Measurements from ENCODE around the gene CRB2. TPM values are rescaled to one million over a fixed set of nuclear protein-coding genes. Genes with fewer than 3 reads are reported as not detected.

The CRB2 gene
- total RNA-seq, 5 donors from 2014 or later (not counting 1 experiment from before 2014, with no cell fraction given), result 0.09 to 0.20 TPM; not detected in 3

- H3K4me3 Mint-ChIP-seq, result no peak overlapping the region
- H3K27me3 Mint-ChIP-seq, result peaks cover 41 to 49% of the 10 kb centered on the region in 2 donors
- ATAC-seq (replicated peaks in 1 of 4), result peak in 1 of 4 experiments; percentile 8
- H3K4me1 Mint-ChIP-seq, result peaks cover 7 to 9% (median 8%) of the 10 kb centered on the region in 3 donors
- no peak overlapping the region for H3K27ac ChIP-seq (ENCODE audit: low read length)
- peaks cover 0 to 5% of the 10 kb centered on the region in 2 experiments for H3K4me1 ChIP-seq (ENCODE audit: control insufficient read depth in 1 of 2, extremely low read depth in 1 of 2, insufficient read depth in 2 of 2, low read length in 2 of 2)
- WGBS (ENCODE audit: insufficient coverage), result 81% methylated on average over 27 of the region's 29 CpGs
- no peak for DNase-seq
- H3K36me3 ChIP-seq (ENCODE audit: control insufficient read depth in 2 of 2, extremely low read depth in 1 of 2, insufficient read depth in 1 of 2, low read length in 1 of 2), result no peaks in the 10 kb centered on the region
- no peak overlapping the region for H3K4me3 ChIP-seq (ENCODE audit: control insufficient read depth in 1 of 2, extremely low read depth in 1 of 2, low read length in 1 of 2)
- ChIA-PET POLR2A (no interaction called here), CTCF (no interaction called here)
- H3K36me3 Mint-ChIP-seq, result no peaks in the 10 kb centered on the region
- no peaks in the 10 kb centered on the region for H3K9me3 ChIP-seq
- no peak overlapping the region for H3K27ac Mint-ChIP-seq
- H3K9me3 Mint-ChIP-seq, result no peaks in the 10 kb centered on the region
- peaks cover 0 to 69% of the 10 kb centered on the region in 2 experiments for H3K27me3 ChIP-seq (replicated peaks in 1 of 2; ENCODE audit: control insufficient read depth in 2 of 2, extremely low read depth in 1 of 2, insufficient read depth in 2 of 2, low read length in 1 of 2)
These were observed 14.7 kb downstream of the CRB2 start for GRCh38 chr9:123370526-123371227.

- no peaks in the 10 kb centered on the region for H3K9me3 Mint-ChIP-seq
- WGBS (ENCODE audit: insufficient coverage), result 86% methylated on average over 18 of the region's 18 CpGs
These were observed 15.2 kb downstream of the CRB2 start for GRCh38 chr9:123371228-123371584.

GRCh38 chr9:123371805-123372590 is 16.0 kb downstream of the CRB2 start:
- Histone ChIP-seq H3K36me3 (ENCODE audit: control insufficient read depth in 2 of 2, extremely low read depth in 1 of 2, insufficient read depth in 1 of 2, low read length in 1 of 2) (no peaks in the 10 kb centered on the region), H3K4me3 (ENCODE audit: control insufficient read depth in 1 of 2, extremely low read depth in 1 of 2, low read length in 1 of 2) (no peak overlapping the region), H3K27me3 (replicated peaks in 1 of 2; ENCODE audit: control insufficient read depth in 2 of 2, extremely low read depth in 1 of 2, insufficient read depth in 2 of 2, low read length in 1 of 2) (peaks cover 0 to 73% of the 10 kb centered on the region in 2 experiments), H3K4me1 (ENCODE audit: control insufficient read depth in 1 of 2, extremely low read depth in 1 of 2, insufficient read depth in 2 of 2, low read length in 2 of 2) (peaks cover 0 to 9% of the 10 kb centered on the region in 2 experiments), H3K27ac (ENCODE audit: low read length) (no peak overlapping the region), H3K9me3 (no peaks in the 10 kb centered on the region)
- ChIA-PET CTCF (no interaction called here), POLR2A (no interaction called here)
- WGBS (ENCODE audit: insufficient coverage), result 72% methylated on average over 7 of the region's 14 CpGs
- H3K9me3 Mint-ChIP-seq, result no peaks in the 10 kb centered on the region
- peaks cover 41 to 54% of the 10 kb centered on the region in 2 donors for H3K27me3 Mint-ChIP-seq
- no peak overlapping the region for H3K4me3 Mint-ChIP-seq
- no peak for DNase-seq
- ATAC-seq (replicated peaks in 1 of 4), result no peak
- peak overlapping the region in 1 of 2 donors; percentile 49 for H3K27ac Mint-ChIP-seq
- H3K4me1 Mint-ChIP-seq, result peaks cover 7 to 12% (median 8%) of the 10 kb centered on the region in 3 donors
- no peaks in the 10 kb centered on the region for H3K36me3 Mint-ChIP-seq

More at GRCh38 chr9:123371228-123371584, 15.2 kb downstream of the CRB2 start:
- H3K4me1 ChIP-seq (ENCODE audit: control insufficient read depth in 1 of 2, extremely low read depth in 1 of 2, insufficient read depth in 2 of 2, low read length in 2 of 2), result peaks cover 0 to 9% of the 10 kb centered on the region in 2 experiments
- no peaks in the 10 kb centered on the region for H3K36me3 ChIP-seq (ENCODE audit: control insufficient read depth in 2 of 2, extremely low read depth in 1 of 2, insufficient read depth in 1 of 2, low read length in 1 of 2)
- H3K9me3 ChIP-seq, result no peaks in the 10 kb centered on the region
- ATAC-seq (replicated peaks in 1 of 4), result no peak
- DNase-seq, result no peak
- H3K4me3 Mint-ChIP-seq, result no peak overlapping the region
- ChIA-PET POLR2A (no interaction called here), CTCF (no interaction called here)
- H3K27me3 Mint-ChIP-seq, result peaks cover 41 to 49% of the 10 kb centered on the region in 2 donors
- H3K27ac Mint-ChIP-seq, result no peak overlapping the region
- peaks cover 7 to 9% (median 8%) of the 10 kb centered on the region in 3 donors for H3K4me1 Mint-ChIP-seq
- H3K36me3 Mint-ChIP-seq, result no peaks in the 10 kb centered on the region
- H3K27ac ChIP-seq (ENCODE audit: low read length), result no peak overlapping the region
- no peak overlapping the region for H3K4me3 ChIP-seq (ENCODE audit: control insufficient read depth in 1 of 2, extremely low read depth in 1 of 2, low read length in 1 of 2)
- peaks cover 0 to 73% of the 10 kb centered on the region in 2 experiments for H3K27me3 ChIP-seq (replicated peaks in 1 of 2; ENCODE audit: control insufficient read depth in 2 of 2, extremely low read depth in 1 of 2, insufficient read depth in 2 of 2, low read length in 1 of 2)

GRCh38 chr9:123372766-123373446 is 16.9 kb downstream of the CRB2 start:
- Mint-ChIP-seq H3K27ac (no peak overlapping the region), H3K36me3 (no peaks in the 10 kb centered on the region), H3K9me3 (no peaks in the 10 kb centered on the region), H3K4me1 (peaks cover 7 to 12% (median 8%) of the 10 kb centered on the region in 3 donors), H3K4me3 (no peak overlapping the region), H3K27me3 (peaks cover 41 to 49% of the 10 kb centered on the region in 2 donors)
- Histone ChIP-seq H3K9me3 (no peaks in the 10 kb centered on the region), H3K27me3 (replicated peaks in 1 of 2; ENCODE audit: control insufficient read depth in 2 of 2, extremely low read depth in 1 of 2, insufficient read depth in 2 of 2, low read length in 1 of 2) (peaks cover 0 to 67% of the 10 kb centered on the region in 2 experiments), H3K36me3 (ENCODE audit: control insufficient read depth in 2 of 2, extremely low read depth in 1 of 2, insufficient read depth in 1 of 2, low read length in 1 of 2) (no peaks in the 10 kb centered on the region), H3K4me3 (ENCODE audit: control insufficient read depth in 1 of 2, extremely low read depth in 1 of 2, low read length in 1 of 2) (no peak overlapping the region), H3K4me1 (ENCODE audit: control insufficient read depth in 1 of 2, extremely low read depth in 1 of 2, insufficient read depth in 2 of 2, low read length in 2 of 2) (peaks cover 0 to 9% of the 10 kb centered on the region in 2 experiments), H3K27ac (ENCODE audit: low read length) (no peak overlapping the region)
- no peak for DNase-seq
- POLR2A ChIA-PET, result no interaction called here
- ATAC-seq (replicated peaks in 1 of 4), result no peak
- WGBS (ENCODE audit: insufficient coverage), result 11% methylated on average over 53 of the region's 58 CpGs
- CTCF ChIA-PET, result no interaction called here

- H3K36me3 ChIP-seq (ENCODE audit: control insufficient read depth in 2 of 2, extremely low read depth in 1 of 2, insufficient read depth in 1 of 2, low read length in 1 of 2), result no peaks in the 10 kb centered on the region
- CTCF ChIA-PET, result no interaction called here
- Mint-ChIP-seq H3K4me3 (no peak overlapping the region), H3K36me3 (no peaks in the 10 kb centered on the region), H3K27me3 (peaks cover 38 to 49% of the 10 kb centered on the region in 2 donors), H3K9me3 (no peaks in the 10 kb centered on the region), H3K27ac (no peak overlapping the region), H3K4me1 (peaks cover 7 to 12% (median 8%) of the 10 kb centered on the region in 3 donors)
- H3K4me3 ChIP-seq (ENCODE audit: control insufficient read depth in 1 of 2, extremely low read depth in 1 of 2, low read length in 1 of 2), result no peak overlapping the region
- ATAC-seq (replicated peaks in 1 of 4) (no peak), DNase-seq (no peak)
- H3K9me3 ChIP-seq, result no peaks in the 10 kb centered on the region
- peaks cover 0 to 61% of the 10 kb centered on the region in 2 experiments for H3K27me3 ChIP-seq (replicated peaks in 1 of 2; ENCODE audit: control insufficient read depth in 2 of 2, extremely low read depth in 1 of 2, insufficient read depth in 2 of 2, low read length in 1 of 2)
- H3K27ac ChIP-seq (ENCODE audit: low read length), result no peak overlapping the region
- H3K4me1 ChIP-seq (ENCODE audit: control insufficient read depth in 1 of 2, extremely low read depth in 1 of 2, insufficient read depth in 2 of 2, low read length in 2 of 2), result peaks cover 0 to 9% of the 10 kb centered on the region in 2 experiments
- POLR2A ChIA-PET, result no interaction called here
- WGBS (ENCODE audit: insufficient coverage), result 5% methylated on average over 60 of the region's 60 CpGs
These were observed 17.5 kb downstream of the CRB2 start for GRCh38 chr9:123373447-123373923.

GRCh38 chr9:123373946-123374345 is 17.9 kb downstream of the CRB2 start:
- Histone ChIP-seq H3K4me3 (ENCODE audit: control insufficient read depth in 1 of 2, extremely low read depth in 1 of 2, low read length in 1 of 2) (no peak overlapping the region), H3K9me3 (no peaks in the 10 kb centered on the region), H3K4me1 (ENCODE audit: control insufficient read depth in 1 of 2, extremely low read depth in 1 of 2, insufficient read depth in 2 of 2, low read length in 2 of 2) (peaks cover 0 to 9% of the 10 kb centered on the region in 2 experiments), H3K27ac (ENCODE audit: low read length) (no peak overlapping the region), H3K27me3 (replicated peaks in 1 of 2; ENCODE audit: control insufficient read depth in 2 of 2, extremely low read depth in 1 of 2, insufficient read depth in 2 of 2, low read length in 1 of 2) (peaks cover 0 to 57% of the 10 kb centered on the region in 2 experiments), H3K36me3 (ENCODE audit: control insufficient read depth in 2 of 2, extremely low read depth in 1 of 2, insufficient read depth in 1 of 2, low read length in 1 of 2) (no peaks in the 10 kb centered on the region)
- H3K27ac Mint-ChIP-seq, result no peak overlapping the region
- peaks cover 7 to 12% (median 8%) of the 10 kb centered on the region in 3 donors for H3K4me1 Mint-ChIP-seq
- CTCF ChIA-PET, result no interaction called here
- H3K36me3 Mint-ChIP-seq, result no peaks in the 10 kb centered on the region
- ATAC-seq (replicated peaks in 1 of 4) (no peak), DNase-seq (no peak)
- no CpG with 5 or more reads among the region's 10 CpGs for WGBS (ENCODE audit: insufficient coverage)
- no peak overlapping the region for H3K4me3 Mint-ChIP-seq
- no peaks in the 10 kb centered on the region for H3K9me3 Mint-ChIP-seq
- POLR2A ChIA-PET, result no interaction called here
- H3K27me3 Mint-ChIP-seq, result peaks cover 35 to 49% of the 10 kb centered on the region in 2 donors

Data from T-cell (primary cell).